Neural cell (in vitro differentiated cells): ENCODE data around the gene PLA2G2C. TPM values are rescaled to one million over a fixed set of nuclear protein-coding genes. Genes with fewer than 3 reads are reported as not detected.
"Not testable (repeated sequence)": the region's sequence is repeated elsewhere in the genome, so short reads cannot be mapped to it uniquely, and the experiment has no call there.

ENCODE experiments used
- H2AFZ ChIP-seq: fragments of 200-600, 300-800 bp; sonication (generic), shearing (Covaris generic); 2 replicates; pipeline ENCODE4 v1.6.0; 2014; ENCODE audit warnings: low read depth, mild to moderate bottlenecking, antibody characterized with exemption, low read length, moderate library complexity
- H3F3A ChIP-seq: fragments of 200-600 bp; shearing (Covaris generic); 2 replicates; pipeline ENCODE4 v1.6.1; 2016; ENCODE audit warnings: mild to moderate bottlenecking, moderate library complexity, mixed read lengths, antibody characterized with exemption, low read length; ENCODE audit not compliant: insufficient read depth, poor library complexity, severe bottlenecking
- H3K27ac ChIP-seq: fragments of 200-600, 300-800 bp; sonication (generic), shearing (Covaris generic); 2 replicates; pipeline ENCODE4 v1.5.1; 2014; ENCODE audit warnings: mild to moderate bottlenecking, low read length, moderate library complexity
- H3K27me3 ChIP-seq: fragments of 300-800, 200-600 bp; sonication (generic), shearing (Covaris generic); 2 replicates; pipeline ENCODE4 v1.6.0; 2014; ENCODE audit warnings: mild to moderate bottlenecking, low read depth, low read length, moderate library complexity; ENCODE audit not compliant: insufficient read depth
- H3K36me3 ChIP-seq: fragments of 300-800, 200-600 bp; sonication (generic), shearing (Covaris generic); 2 replicates; pipeline ENCODE4 v1.5.1; 2014; ENCODE audit warnings: mild to moderate bottlenecking, antibody characterized with exemption, low read length, moderate library complexity; ENCODE audit not compliant: insufficient read depth
- H3K4me2 ChIP-seq: fragments of 300-800, 200-600 bp; sonication (generic), shearing (Covaris generic); 2 replicates; pipeline ENCODE4 v1.6.0; 2014; ENCODE audit warnings: mild to moderate bottlenecking, low read length
- H3K4me3 ChIP-seq: fragments of 300-800, 200-600 bp; sonication (generic), shearing (Covaris generic); 2 replicates; pipeline ENCODE4 v1.5.1; 2014; ENCODE audit warnings: mild to moderate bottlenecking, low read length, moderate library complexity
- H3K79me2 ChIP-seq: fragments of 200-600 bp; shearing (Covaris generic); replicated peaks from 2 replicates; pipeline ENCODE4 v1.6.0; 2014; ENCODE audit warnings: mild to moderate bottlenecking, low read length, moderate library complexity; ENCODE audit not compliant: insufficient read depth
- H3K9ac ChIP-seq: fragments of 300-800, 200-600 bp; sonication (generic), shearing (Covaris generic); 2 replicates; pipeline ENCODE4 v1.6.1; 2016; ENCODE audit warnings: mild to moderate bottlenecking, low read length, mixed read lengths
- H3K9me2 ChIP-seq: fragments of 200-600 bp; shearing (Covaris generic); 2 replicates; pipeline ENCODE4 v1.6.1; 2016; ENCODE audit warnings: mild to moderate bottlenecking, low read length, mixed read lengths; ENCODE audit not compliant: insufficient read depth
- H3K9me3 ChIP-seq: fragments of 200-600, 300-800 bp; sonication (generic), shearing (Covaris generic); 2 replicates; pipeline ENCODE4 v1.6.1; 2016; ENCODE audit warnings: mild to moderate bottlenecking, mixed run types, low read length, moderate library complexity, mixed read lengths
- H4K20me1 ChIP-seq: fragments of 200-600 bp; shearing (Covaris generic); 2 replicates; pipeline ENCODE4 v1.6.1; 2016; ENCODE audit warnings: mild to moderate bottlenecking, mixed run types; ENCODE audit not compliant: insufficient read depth
- CTCF ChIP-seq: fragments of 450-650 bp; IDR thresholded peaks from 2 replicates; pipeline ENCODE4 v1.5.1; 2014; ENCODE audit warnings: antibody characterized with exemption, mild to moderate bottlenecking, moderate library complexity; ENCODE audit not compliant: poor library complexity, severe bottlenecking
- EP300 ChIP-seq: fragments of 450-650 bp; conservative IDR thresholded peaks from 2 replicates; pipeline ENCODE4 v1.6.1; 2014; ENCODE audit warnings: antibody characterized with exemption, mild to moderate bottlenecking, moderate library complexity; ENCODE audit not compliant: poor library complexity, severe bottlenecking
- EZH2 ChIP-seq: fragments of 200-600, 300-800 bp; shearing (Covaris generic), sonication (generic); IDR thresholded peaks from 2 replicates; pipeline ENCODE4 v1.6.1; 2014; ENCODE audit warnings: antibody characterized with exemption, low read length, borderline replicate concordance, mild to moderate bottlenecking; ENCODE audit not compliant: insufficient read depth, poor library complexity, severe bottlenecking
- MXI1 ChIP-seq: fragments of 450-650 bp; conservative IDR thresholded peaks from 2 replicates; pipeline ENCODE4 v1.6.1; 2014; ENCODE audit warnings: antibody characterized with exemption, mild to moderate bottlenecking; ENCODE audit not compliant: poor library complexity, severe bottlenecking
- POLR2AphosphoS5 ChIP-seq: IDR thresholded peaks from 2 replicates; pipeline ENCODE4 v1.6.1; 2012
- RAD21 ChIP-seq: fragments of 450-650 bp; conservative IDR thresholded peaks from 2 replicates; pipeline ENCODE4 v1.6.1; 2014; ENCODE audit warnings: antibody characterized with exemption, mild to moderate bottlenecking, moderate library complexity
- REST ChIP-seq: IDR thresholded peaks from 2 replicates; pipeline ENCODE4 v1.6.1; 2012; ENCODE audit warnings: borderline replicate concordance
- SMC3 ChIP-seq: fragments of 450-650 bp; conservative IDR thresholded peaks from 2 replicates; pipeline ENCODE4 v1.6.1; 2014; ENCODE audit warnings: antibody characterized with exemption, mild to moderate bottlenecking, moderate library complexity; ENCODE audit not compliant: poor library complexity
- TAF1 ChIP-seq: IDR thresholded peaks from 2 replicates; pipeline ENCODE4 v1.6.1; 2012; ENCODE audit warnings: low read depth
- polyA plus RNA-seq: library from polyadenylated mRNA; depleted of rRNA; stranded (reverse); fragments of >200 nt; gene quantifications from 2 replicates; pipeline ENCODE4 v1.2.3, GENCODE V29; 2014

The PLA2G2C gene
- polyA plus RNA-seq, 1 donor from 2014 or later = not detected

GRCh38 chr1:20233866-20234265 is 47.5 kb upstream of the PLA2G2C start:
- peak overlapping the region; percentile 40 for H3K4me2 ChIP-seq
- peaks cover 7% of the 10 kb centered on the region for H3F3A ChIP-seq
- no peaks in the 10 kb centered on the region for H3K9me2 ChIP-seq
- H3K9ac ChIP-seq = peak overlapping the region; percentile 26
- peak overlapping the region; percentile 44 for H3K27ac ChIP-seq
- no peaks in the 10 kb centered on the region for H3K9me3 ChIP-seq
- peak overlapping the region; percentile 53 for H3K4me3 ChIP-seq
- H3K36me3 ChIP-seq = no peaks in the 10 kb centered on the region
- H3K79me2 ChIP-seq = no peaks in the 10 kb centered on the region
- H4K20me1 ChIP-seq = no peaks in the 10 kb centered on the region
- H3K27me3 ChIP-seq = no peaks in the 10 kb centered on the region
- H2AFZ ChIP-seq = peak overlapping the region; percentile 0
- TF ChIP-seq RAD21 (peak; percentile 25), EZH2 (no peak), MXI1 (peak; percentile 43), REST (peak; percentile 43), SMC3 (peak; percentile 32), CTCF (no peak), POLR2AphosphoS5 (peak; percentile 70), TAF1 (no peak), EP300 (peak; percentile 76)

GRCh38 chr1:20233394-20233793 is 47.1 kb upstream of the PLA2G2C start:
- H3K27me3 ChIP-seq = no peaks in the 10 kb centered on the region
- H3K9ac ChIP-seq = peak overlapping the region; percentile 26
- peak overlapping the region; percentile 44 for H3K27ac ChIP-seq
- no peaks in the 10 kb centered on the region for H3K36me3 ChIP-seq
- H3K4me3 ChIP-seq = peak overlapping the region; percentile 53
- peaks cover 7% of the 10 kb centered on the region for H3F3A ChIP-seq
- peak overlapping the region; percentile 40 for H3K4me2 ChIP-seq
- no peaks in the 10 kb centered on the region for H3K9me3 ChIP-seq
- no peak overlapping the region for H2AFZ ChIP-seq
- TF ChIP-seq POLR2AphosphoS5 (no peak), EP300 (no peak), SMC3 (peak; percentile 25), RAD21 (peak; percentile 15), TAF1 (no peak), REST (no peak), CTCF (peak; percentile 60), MXI1 (no peak), EZH2 (no peak)
- no peaks in the 10 kb centered on the region for H3K79me2 ChIP-seq
- no peaks in the 10 kb centered on the region for H4K20me1 ChIP-seq
- no peaks in the 10 kb centered on the region for H3K9me2 ChIP-seq

GRCh38 chr1:20232564-20232963 is 46.2 kb upstream of the PLA2G2C start:
- not testable (repeated sequence) for H3K4me2 ChIP-seq, H3K36me3 ChIP-seq, H3K9ac ChIP-seq, H3K27ac ChIP-seq, H3K9me3 ChIP-seq, H3K79me2 ChIP-seq, H2AFZ ChIP-seq, H3F3A ChIP-seq, H4K20me1 ChIP-seq, H3K4me3 ChIP-seq, H3K9me2 ChIP-seq, H3K27me3 ChIP-seq
